GM12891 (cell line): ENCODE data around the gene LAGE3.
A peak's percentile ranks its signal among the peaks of the same experiment; 100 is the strongest.

ENCODE experiments used
- PAX5 ChIP-seq: IDR thresholded peaks from 2 replicates; pipeline ENCODE4 v1.6.1; 2011; ENCODE audit warnings: low read length, moderate library complexity, mild to moderate bottlenecking; ENCODE audit not compliant: insufficient read depth, severe bottlenecking
- POLR2A ChIP-seq: IDR thresholded peaks from 2 replicates; pipeline ENCODE4 v1.6.1; 2011; ENCODE audit warnings: low read depth, low read length, control low read depth
- POLR2AphosphoS5 ChIP-seq: IDR thresholded peaks from 2 replicates; pipeline ENCODE4 v1.6.1; 2011; ENCODE audit warnings: low read depth, low read length, control low read depth
- SPI1 ChIP-seq: IDR thresholded peaks from 2 replicates; pipeline ENCODE4 v1.6.1; 2011; ENCODE audit warnings: low read depth, low read length, control low read depth
- TAF1 ChIP-seq: IDR thresholded peaks from 2 replicates; pipeline ENCODE4 v1.6.1; 2011; ENCODE audit warnings: low read depth, low read length, control low read depth

DNA sequence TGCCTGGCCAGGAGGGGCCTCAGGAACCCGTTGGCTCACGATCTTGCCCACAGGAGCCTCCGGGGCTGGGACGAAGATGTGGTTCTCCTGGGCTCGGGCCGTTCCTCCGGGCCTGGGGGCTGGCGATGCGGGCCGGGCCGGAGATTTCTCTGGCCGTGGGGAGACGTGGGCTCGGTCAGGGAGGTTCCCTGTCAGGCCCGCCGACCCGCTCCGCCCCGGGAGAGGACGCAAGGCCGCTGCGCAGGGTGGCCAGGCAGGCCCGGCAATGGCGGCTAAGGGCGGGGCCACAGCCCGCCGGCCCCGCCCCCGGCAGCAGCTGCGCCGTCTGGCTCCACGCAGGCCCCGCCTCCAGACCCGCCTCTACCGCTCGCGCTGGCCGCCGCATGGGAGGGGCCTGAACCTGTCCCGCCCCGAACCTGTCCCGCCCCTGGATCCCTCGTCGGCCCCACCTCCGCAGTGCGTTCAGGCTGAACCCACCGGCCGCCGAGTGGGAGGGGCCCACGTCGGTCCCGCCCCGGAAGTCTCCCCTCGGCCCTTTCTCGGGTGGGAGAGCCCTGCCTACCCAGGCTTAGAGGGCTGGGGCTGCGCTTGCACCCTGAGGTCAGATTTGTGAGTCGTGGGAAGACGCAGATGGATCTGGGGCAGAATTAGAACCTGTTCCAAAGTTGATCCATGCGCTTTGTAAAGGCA lies 37.0 kb upstream of the LAGE3 start, which contains the start of gene FAM3A:
- peak; percentile 67 for TF ChIP-seq POLR2AphosphoS5
- peak; percentile 63 for TF ChIP-seq POLR2A
- 0 out of 2 replicates have a peak, but pooled peaks have one; percentile 35 for TF ChIP-seq TAF1
- TF ChIP-seq SPI1, result no peak
- TF ChIP-seq PAX5, result no peak
